GM21737 (cell line): ENCODE results near the gene CPT2.

Source experiments
- ATAC-seq: cut with Tn5 transposase; IDR thresholded peaks from one replicate; pipeline ENCODE4 v1.9.1; 2021; ENCODE audit warnings: mild to moderate bottlenecking, moderate library complexity; ENCODE audit not compliant: unreplicated experiment

CPT2 gene

DNA sequence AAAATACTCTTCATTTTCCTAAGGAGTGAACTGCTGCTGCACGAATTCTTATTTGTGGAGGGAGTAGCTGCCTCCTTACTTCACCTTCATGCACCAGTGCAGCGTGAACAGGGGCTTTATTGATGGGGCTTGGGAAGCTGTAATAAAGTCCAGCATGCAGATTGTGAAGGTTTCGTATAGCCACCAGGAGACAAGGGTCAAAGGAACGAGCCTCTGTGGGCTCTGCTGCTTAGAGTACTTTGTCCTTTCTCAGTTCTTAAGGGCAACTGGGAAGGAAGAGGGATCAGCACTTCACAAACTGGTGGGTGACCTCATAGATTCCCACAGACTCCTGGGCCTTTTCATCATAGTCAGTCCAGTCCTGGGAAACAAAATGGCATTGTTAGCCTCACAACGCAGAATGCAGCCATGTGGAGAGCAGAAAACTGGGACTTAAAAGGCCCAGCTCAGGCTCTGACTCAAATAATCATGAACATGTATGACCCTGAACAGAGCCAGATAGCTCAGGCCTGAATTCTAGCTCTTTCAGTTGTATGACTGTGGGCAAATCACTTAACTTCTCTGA is 17.8 kb downstream of the CPT2 start:
- no peak for ATAC-seq

GRCh38 chr1:53218201-53218600 is 21.6 kb downstream of the CPT2 start:
- no peak for ATAC-seq

- no peak for ATAC-seq
Observed at GRCh38 chr1:53219711-53220110, 23.1 kb downstream of the CPT2 start.

DNA sequence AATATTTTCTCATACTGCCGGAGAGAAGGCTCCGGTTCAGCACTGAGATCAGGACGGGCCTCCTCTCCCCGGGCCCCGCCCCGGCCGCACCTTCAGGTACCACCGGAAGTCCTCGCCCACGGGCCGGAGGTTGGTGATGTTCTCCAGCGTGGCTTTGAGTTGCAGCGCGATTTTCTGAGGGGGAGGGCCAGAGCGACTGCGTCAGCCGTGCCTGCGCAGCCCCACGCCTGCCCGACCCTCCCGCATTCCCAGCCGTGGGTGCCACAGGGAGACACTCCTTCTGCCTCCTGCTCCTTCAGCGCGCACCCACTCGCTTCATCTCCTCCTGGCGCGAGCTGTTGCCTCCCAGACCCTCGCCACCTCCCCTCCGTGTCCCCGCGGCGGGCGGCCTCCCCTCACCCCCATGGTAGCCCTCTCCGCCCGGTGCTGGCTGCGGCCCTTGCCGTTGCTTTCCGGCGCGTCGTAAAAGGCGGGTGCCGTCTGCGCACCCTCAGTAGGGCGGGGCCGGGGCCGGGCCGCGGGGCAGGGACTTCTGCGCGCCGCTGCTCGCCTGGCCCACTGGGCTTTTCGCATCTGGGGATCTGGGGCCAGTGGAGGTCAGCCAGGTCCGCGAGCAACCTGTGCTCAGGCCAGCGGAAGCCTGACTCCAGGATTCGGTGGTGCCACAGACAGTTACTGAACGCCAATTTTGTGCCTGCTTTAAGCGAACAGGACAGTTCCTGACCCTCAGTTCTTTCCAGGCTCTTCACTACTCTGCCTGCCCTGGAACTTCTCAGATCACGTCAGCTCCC is 23.7 kb downstream of the CPT2 start, which contains the start of gene CZIB:
TSS of gene CZIB (minus strand) at position 464 of the 791 bp plus-strand sequence. CDS start at position 405, 59 bp downstream.
- peak; percentile 84 for ATAC-seq

GRCh38 chr1:53220962-53221286 is 24.3 kb downstream of the CPT2 start:
- ATAC-seq = no peak

DNA sequence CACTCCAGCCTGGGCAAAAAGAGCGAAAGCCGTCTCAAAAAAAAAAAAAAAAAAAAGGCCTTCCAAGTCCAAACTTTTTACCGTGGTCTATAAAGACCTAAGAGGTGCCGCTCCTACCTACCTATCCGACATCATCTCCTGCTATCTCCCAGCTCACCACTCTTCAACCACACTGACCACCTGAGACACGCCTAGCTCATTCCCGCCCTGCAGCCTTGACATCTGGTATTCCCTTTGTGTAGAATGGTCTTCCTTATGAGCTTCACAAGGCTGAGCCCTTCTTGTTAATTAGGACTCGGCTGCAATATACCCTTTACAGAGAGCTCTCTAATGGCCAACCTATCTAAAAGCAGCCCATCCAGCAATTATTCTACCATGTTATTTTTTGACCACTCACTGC is 41.0 kb downstream of the CPT2 start:
- ATAC-seq = no peak

DNA sequence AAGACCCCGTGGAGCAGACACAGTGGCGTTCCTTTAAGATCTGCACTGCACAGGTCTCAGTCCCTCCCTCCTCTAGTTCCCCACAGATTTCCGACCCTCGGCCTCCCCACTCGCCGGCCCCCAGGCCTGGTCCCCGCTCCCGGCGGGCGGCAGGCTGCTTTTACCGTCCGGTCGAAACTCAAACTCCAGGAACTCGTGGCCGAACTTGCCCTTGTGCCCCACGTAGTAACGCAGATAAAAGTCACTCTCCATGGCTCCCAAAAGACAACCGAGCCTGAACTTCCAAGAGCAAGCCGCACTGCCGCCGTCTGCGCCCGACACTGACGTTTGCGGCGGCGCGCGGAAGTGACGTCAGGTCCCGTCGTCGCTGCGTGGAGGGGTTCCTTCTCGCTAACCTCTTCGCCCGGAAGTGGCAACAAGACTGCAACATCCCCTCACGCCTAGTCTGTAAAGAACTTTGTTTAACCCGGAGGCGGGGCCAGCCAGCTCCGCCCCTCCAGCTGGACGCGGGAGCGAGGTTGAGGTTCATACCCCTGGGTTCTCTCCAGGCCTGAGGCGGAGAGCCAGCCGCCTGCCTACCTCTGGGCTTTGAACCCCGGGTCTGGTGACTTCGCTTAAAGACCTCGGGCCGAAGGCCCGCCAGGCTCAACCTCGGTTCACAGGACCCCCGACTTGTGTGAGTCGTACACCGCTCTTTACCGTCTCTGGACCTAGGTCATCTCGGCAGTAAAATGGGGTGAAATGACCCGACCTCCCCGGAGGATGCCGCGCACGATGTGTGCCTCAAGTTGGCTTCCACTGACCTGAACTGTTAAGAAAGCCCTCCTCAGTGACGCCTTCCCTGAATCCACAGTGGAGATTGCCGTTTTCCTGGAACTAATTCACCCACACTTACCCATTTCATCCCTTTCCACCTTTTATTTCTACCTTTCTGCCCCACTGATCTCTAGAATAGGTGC is 41.9 kb downstream of the CPT2 start, which contains the start of gene MAGOH:
TSS of gene MAGOH (minus strand) at position 322 of the 959 bp plus-strand sequence. CDS start at position 252, 70 bp downstream.
- peak; percentile 97 for ATAC-seq

- no peak for ATAC-seq
Observed at GRCh38 chr1:53241828-53242227, 45.2 kb downstream of the CPT2 start.

- ATAC-seq = no peak
Observed at GRCh38 chr1:53242381-53242780, 45.8 kb downstream of the CPT2 start.

GRCh38 chr1:53244141-53244540 is 47.5 kb downstream of the CPT2 start:
- ATAC-seq = no peak

GRCh38 chr1:53246261-53247134 is 49.9 kb downstream of the CPT2 start:
- no peak for ATAC-seq

DNA sequence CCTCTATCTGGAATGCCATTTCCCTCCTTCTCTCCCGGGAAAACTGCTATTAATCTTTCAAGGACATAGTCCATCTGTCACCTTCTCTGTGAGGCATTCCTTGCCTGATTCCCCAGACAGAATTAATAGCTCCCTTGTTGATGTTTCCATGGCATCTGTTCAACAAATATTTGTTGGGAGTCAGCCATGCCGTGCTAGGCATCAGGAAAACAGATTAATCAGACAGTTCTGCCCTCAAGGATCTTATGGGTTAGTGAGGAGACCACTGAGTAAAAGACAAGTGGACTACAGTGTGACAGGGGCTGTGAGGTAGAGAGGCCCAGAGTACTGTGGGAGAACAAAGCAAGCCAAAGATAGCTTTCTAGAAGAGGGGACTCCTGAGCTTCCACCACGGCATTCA is 53.1 kb downstream of the CPT2 start:
- no peak for ATAC-seq

GRCh38 chr1:53250325-53250724 is 53.7 kb downstream of the CPT2 start:
- no peak for ATAC-seq

DNA sequence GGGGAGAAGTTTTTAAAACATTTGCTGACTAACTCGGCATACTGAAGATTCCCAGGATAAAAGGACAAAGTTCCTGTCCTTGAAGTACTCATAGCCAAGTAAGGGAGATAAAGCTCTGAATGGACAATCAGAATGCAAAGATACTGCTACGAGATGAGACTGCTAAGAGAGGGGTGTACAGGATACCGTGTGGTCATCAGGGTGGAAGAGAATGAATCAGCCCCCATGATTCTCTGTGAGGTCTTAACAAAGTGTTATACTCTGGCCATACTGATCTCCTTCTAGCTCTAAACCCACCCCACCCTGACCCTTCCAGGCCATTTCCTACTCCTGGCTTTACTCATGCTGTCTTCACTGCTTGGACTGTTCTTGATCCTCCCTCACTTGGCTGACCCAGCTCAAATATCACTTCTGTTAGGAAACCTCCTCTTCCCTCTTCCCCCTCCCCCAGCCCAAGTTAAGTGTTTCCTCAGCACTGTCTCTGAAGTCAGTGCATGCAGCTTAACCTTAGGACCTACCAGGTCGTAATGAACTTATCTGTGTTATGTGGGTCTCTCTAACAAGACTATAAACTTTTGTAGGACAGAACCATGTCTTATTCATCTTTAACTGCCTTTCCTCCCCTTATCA is 57.5 kb downstream of the CPT2 start:
- no peak for ATAC-seq

DNA sequence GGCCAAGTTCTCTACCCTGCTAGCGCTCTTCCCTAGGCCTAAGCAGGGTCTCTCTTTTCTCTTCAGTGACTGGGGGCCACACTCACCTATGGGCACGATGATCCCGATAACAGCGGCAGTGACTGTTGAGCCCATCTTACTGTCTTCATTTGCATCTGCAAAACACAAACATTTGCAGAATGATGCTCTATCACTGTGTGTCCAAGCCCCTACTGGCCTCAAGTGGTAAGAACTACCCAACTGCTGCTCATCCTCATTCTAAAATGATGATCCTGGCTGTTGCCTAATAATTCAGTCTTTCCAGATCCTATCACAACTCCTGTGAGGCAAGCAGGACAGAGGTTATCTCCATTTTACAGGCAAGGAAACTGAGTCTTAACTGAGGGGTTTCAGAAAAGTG is 58.4 kb downstream of the CPT2 start:
- no peak for ATAC-seq

GRCh38 chr1:53256511-53257453 is 60.2 kb downstream of the CPT2 start:
- no peak for ATAC-seq

DNA sequence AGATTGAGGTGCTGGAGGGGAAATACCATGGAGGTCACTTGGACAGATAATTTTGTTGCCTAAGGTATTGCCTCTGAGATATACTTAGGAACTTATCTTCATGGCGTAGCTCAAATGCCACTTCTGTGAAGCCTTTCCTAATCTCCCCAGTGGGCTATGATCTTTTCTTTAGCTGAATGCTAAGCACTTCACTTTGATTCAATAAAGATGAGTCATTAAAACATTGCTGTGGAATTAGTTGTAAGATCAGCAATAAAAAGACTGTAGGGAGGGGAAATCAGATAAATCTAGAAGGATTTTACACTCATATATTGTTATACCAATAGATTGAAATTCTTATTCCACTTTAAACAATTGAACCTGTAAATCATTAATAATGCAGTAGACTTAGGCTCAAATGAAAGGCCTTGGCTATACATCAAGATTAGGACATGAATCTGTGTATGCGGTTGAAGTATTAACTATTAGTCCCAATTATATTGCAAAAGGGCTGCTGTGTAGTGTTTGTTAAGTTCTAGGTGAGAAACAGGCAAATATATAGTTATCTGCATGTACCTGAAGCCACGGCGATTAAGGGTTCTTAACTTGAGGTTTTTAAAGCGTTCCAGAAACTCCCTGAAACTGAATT is 60.9 kb downstream of the CPT2 start:
- no peak for ATAC-seq

DNA sequence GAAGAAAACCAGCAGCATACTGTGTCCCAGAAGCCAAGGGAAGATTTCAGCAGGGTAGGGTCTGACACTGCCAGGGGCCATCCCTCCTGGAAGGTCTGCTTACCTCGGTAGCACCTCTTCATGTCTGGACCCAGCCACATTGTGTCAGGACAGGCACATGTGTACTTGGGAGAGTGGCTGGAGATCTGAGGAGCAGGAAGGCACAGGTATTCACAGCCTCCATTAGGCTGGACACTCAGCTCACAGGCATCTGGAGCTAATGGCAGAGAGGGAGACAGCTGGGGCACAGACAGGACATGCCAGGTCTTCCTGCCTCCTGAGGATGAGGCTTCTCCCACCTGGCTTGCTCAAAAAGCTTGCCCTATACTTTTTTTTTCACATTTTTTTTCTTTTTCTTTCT is 61.6 kb downstream of the CPT2 start:
- ATAC-seq = no peak
